ENCODE measurements around the gene MB.

Gene MB

GRCh38 chr22:35657571-35658312, 40.6 kb upstream of the MB start:
- no peak overlapping the region for H3K4me3 ChIP-seq (ENCODE audit: low read length)
- DNase-seq (ENCODE audit: low read depth), result no peak
- no peak for TF ChIP-seq CTCF (conservative IDR thresholded peaks at IDR 0.05; ENCODE audit: low read depth, low read length)

GRCh38 chr22:35656284-35656752, 39.2 kb upstream of the MB start:
- no peak overlapping the region for H3K4me3 ChIP-seq (ENCODE audit: low read length)
- no peak for TF ChIP-seq CTCF (conservative IDR thresholded peaks at IDR 0.05; ENCODE audit: low read depth, low read length)
- DNase-seq (ENCODE audit: low read depth), result no peak

- DNase-seq (ENCODE audit: low read depth), result no peak
- H3K4me3 ChIP-seq (ENCODE audit: low read length), result no peak overlapping the region
- no peak for TF ChIP-seq CTCF (conservative IDR thresholded peaks at IDR 0.05; ENCODE audit: low read depth, low read length)
Observed at GRCh38 chr22:35653824-35654223, 36.7 kb upstream of the MB start.

GRCh38 chr22:35651085-35651484, 34.0 kb upstream of the MB start:
- no peak for TF ChIP-seq CTCF (conservative IDR thresholded peaks at IDR 0.05; ENCODE audit: low read depth, low read length)
- DNase-seq (ENCODE audit: low read depth), result no peak
- H3K4me3 ChIP-seq (ENCODE audit: low read length), result no peak overlapping the region

GRCh38 chr22:35649636-35650250, 32.6 kb upstream of the MB start:
- TF ChIP-seq CTCF (conservative IDR thresholded peaks at IDR 0.05; ENCODE audit: low read depth, low read length), result no peak
- DNase-seq (ENCODE audit: low read depth), result no peak
- no peak overlapping the region for H3K4me3 ChIP-seq (ENCODE audit: low read length)

GRCh38 chr22:35649026-35649553, 32.0 kb upstream of the MB start:
- no peak for DNase-seq (ENCODE audit: low read depth)
- TF ChIP-seq CTCF (conservative IDR thresholded peaks at IDR 0.05; ENCODE audit: low read depth, low read length), result no peak
- H3K4me3 ChIP-seq (ENCODE audit: low read length), result no peak overlapping the region
